GM12878 (cell line): ENCODE measurements around the gene NOS2. TPM values are rescaled to one million over a fixed set of nuclear protein-coding genes. Genes with fewer than 3 reads are reported as not detected.

Source experiments
- ATAC-seq: fragments of 200-7000 bp; cut with Tn5 transposase; 3 replicates; pipeline ENCODE4 v1.9.1; 2020; ENCODE audit warnings: mild to moderate bottlenecking, moderate library complexity
- Bru-seq: library from RNA; stranded (reverse); fragments of 400-500 nt; gene quantifications from one replicate; lab custom pipeline; 2021; lab: Mats Ljungman, UMichigan
- BruChase-seq, 2 experiments: library from RNA; stranded (reverse); fragments of 400-500 nt; gene quantifications; one replicate each; lab custom pipeline; 2021; lab: Mats Ljungman, UMichigan
- BruUV-seq: library from RNA; stranded (reverse); fragments of 400-500 nt; replicated peaks from 2 replicates; lab custom pipeline; 2021; lab: Mats Ljungman, UMichigan
- CTCF ChIA-PET: fragments of 300-600 bp; sonication (Branson Sonifier 250); formaldehyde crosslinking; extraction: SDS; loops from one replicate; lab custom pipeline; 2021; ENCODE audit warnings: inconsistent platforms; lab: Yijun Ruan, JAX
- POLR2A ChIA-PET: fragments of 350-600 bp; formaldehyde crosslinking; extraction: SDS; loops from one replicate; lab custom pipeline; 2021; ENCODE audit warnings: inconsistent platforms; lab: Charles Lee
- RAD21 ChIA-PET: fragments of 300-600 bp; sonication (Branson Sonifier 250); formaldehyde crosslinking; loops from one replicate; lab custom pipeline; 2023; ENCODE audit warnings: antibody characterized with exemption; ENCODE audit not compliant: unreplicated experiment; lab: Charles Lee
- SMC1A ChIA-PET: fragments of 300-600 bp; sonication (Branson Sonifier 250); formaldehyde crosslinking; loops from one replicate; lab custom pipeline; 2023; ENCODE audit not compliant: unreplicated experiment, uncharacterized antibody; lab: Charles Lee
- DNase-seq: peaks from one replicate; pipeline ENCODE4 v3.0.0-alpha.2; 2011; ENCODE audit warnings: low read depth, low spot score
- FAIRE-seq: peaks from 3 replicates; lab custom pipeline; 2011; peaks lifted over from hg19 to GRCh38; lab: Jason Lieb, UNC
- H2AFZ ChIP-seq: 2 replicates; pipeline ENCODE4 v1.6.0; 2011; ENCODE audit warnings: low read depth, low read length, control low read depth; ENCODE audit not compliant: control insufficient read depth
- H3K27ac ChIP-seq: 2 replicates; pipeline ENCODE4 v1.5.1; 2011; ENCODE audit warnings: control low read depth; ENCODE audit not compliant: control insufficient read depth, insufficient read depth
- H3K27me3 ChIP-seq, 2 experiments: replicated peaks in 1 of 2; 2 replicates each; pipeline versions ENCODE4 v1.6.0 to v1.6.1; 2011; ENCODE audit warnings: low read length in 1 of 2; ENCODE audit not compliant: control insufficient read depth in 2 of 2, insufficient read depth in 2 of 2
- H3K36me3 ChIP-seq, 2 experiments: 2 replicates each; pipeline ENCODE4 v1.5.1; 2011; ENCODE audit warnings: low read length in 1 of 2; ENCODE audit not compliant: control insufficient read depth in 2 of 2, insufficient read depth in 2 of 2
- H3K4me1 ChIP-seq: 2 replicates; pipeline ENCODE4 v1.6.1; 2011; ENCODE audit warnings: mild to moderate bottlenecking, low read length, moderate library complexity, mixed read lengths; ENCODE audit not compliant: control insufficient read depth, insufficient read depth
- H3K4me2 ChIP-seq: 2 replicates; pipeline ENCODE4 v1.6.0; 2011; ENCODE audit warnings: control low read depth; ENCODE audit not compliant: control insufficient read depth, insufficient read depth
- H3K4me3 ChIP-seq: fragments of 200-600 bp; sonication (generic); 2 replicates; pipeline ENCODE4 v1.5.1; 2016
- H3K79me2 ChIP-seq: 2 replicates; pipeline ENCODE4 v1.6.0; 2011; ENCODE audit warnings: low read length; ENCODE audit not compliant: control insufficient read depth, insufficient read depth
- H3K9ac ChIP-seq: 2 replicates; pipeline ENCODE4 v1.8.0; 2011; ENCODE audit warnings: low read length, control low read depth, mixed read lengths; ENCODE audit not compliant: control insufficient read depth, insufficient read depth
- H3K9me3 ChIP-seq: replicated peaks from 3 replicates; pipeline ENCODE4 v1.5.1; 2011; ENCODE audit warnings: mild to moderate bottlenecking, low read length; ENCODE audit not compliant: control insufficient read depth, insufficient read depth
- H4K20me1 ChIP-seq: 2 replicates; pipeline ENCODE4 v1.6.0; 2011; ENCODE audit not compliant: control insufficient read depth, insufficient read depth
- CHD4 ChIP-seq: fragments of 200-600 bp; sonication (generic); IDR thresholded peaks from 2 replicates; pipeline ENCODE4 v1.6.1; 2016; ENCODE audit warnings: mild to moderate bottlenecking
- IRF4 ChIP-seq: IDR thresholded peaks from 2 replicates; pipeline ENCODE4 v1.6.1; 2011; ENCODE audit warnings: low read depth, low read length
- NFIC ChIP-seq: IDR thresholded peaks from 2 replicates; pipeline ENCODE4 v1.6.1; 2012; ENCODE audit warnings: low read depth, mild to moderate bottlenecking, inconsistent platforms, low read length, moderate library complexity
- RB1 ChIP-seq: fragments of 450-650 bp; formaldehyde crosslinking; IDR thresholded peaks from 2 replicates; pipeline ENCODE4 v1.6.1; 2017; ENCODE audit warnings: mild to moderate bottlenecking, borderline replicate concordance
- SIN3A ChIP-seq: IDR thresholded peaks from 2 replicates; pipeline ENCODE4 v1.6.1; 2012; ENCODE audit warnings: low read depth, low read length, improper control_type of control experiment
- SMARCA5 ChIP-seq: fragments of 450-650 bp; IDR thresholded peaks from 2 replicates; pipeline ENCODE4 v1.6.1; 2017; ENCODE audit warnings: mild to moderate bottlenecking
- ZBTB11 ChIP-seq: fragments of 450-650 bp; formaldehyde crosslinking; IDR thresholded peaks from 2 replicates; pipeline ENCODE4 v1.5.0; 2022; ENCODE audit warnings: mild to moderate bottlenecking, missing genetic modification characterization
- WGBS: methylation state at CpG from one replicate; pipeline ENCODE4 v1.1.6; 2016; ENCODE audit warnings: low lambda C conversion rate; ENCODE audit not compliant: insufficient replicate concordance, insufficient coverage; ENCODE audit errors: missing lambda C conversion rate; 5-methylcytosine and 5-hydroxymethylcytosine counted together
- in situ Hi-C: fragments of 300-500 bp; cut with MboI; formaldehyde crosslinking; loops from 9 replicates; pipeline ENCODE4 v1.14.3; 2018; ENCODE audit warnings: mixed read lengths
- intact Hi-C: fragments of 100-400 bp; cut with micrococcal nuclease; formaldehyde crosslinking; loops from one replicate; pipeline ENCODE4 v1.14.2; 2022; ENCODE audit not compliant: unreplicated experiment
- long read RNA-seq, 2 experiments: library from polyadenylated mRNA; unstranded; transcript quantifications; one replicate each; pipeline ENCODE4 v2.0.0, GENCODE V29; 2019 to 2020
- polyA minus RNA-seq, 3 experiments: library from RNA; depleted of rRNA, polyadenylated mRNA; stranded (reverse); fragments of >200 nt; gene quantifications; 2 replicates each; pipeline ENCODE4 v1.2.3, GENCODE V29; 2011
- polyA plus RNA-seq, 11 experiments: library from polyadenylated mRNA; depleted of rRNA in 4 of 11; unstranded in 6 of 11; stranded (reverse) in 5 of 11; fragments of >200 nt; fragmentation: Nextera tagmentation in 4 of 11; fragmentation: Illumina TruSeq in 1 of 11; extraction: Ambion mirVana in 4 of 11; extraction: Trizol in 1 of 11; gene quantifications; 1 replicate in 1 of 11; 2 replicates in 10 of 11; pipeline versions ENCODE4 v1.2.1 to v1.2.3, GENCODE V29; 2011 to 2016; ENCODE audit warnings: inconsistent platforms in 2 of 11, missing spikeins in 2 of 11, low read depth in 1 of 11
- total RNA-seq, 4 experiments: library from RNA; depleted of rRNA in 3 of 4; stranded (reverse); fragments of >200 nt in 3 of 4; fragmentation: Illumina TruSeq in 1 of 4; extraction: Trizol in 1 of 4; gene quantifications; 2 replicates each; pipeline versions ENCODE4 v1.2.1 to v1.2.3, GENCODE V29; 2013 to 2021
- TF ChIP-seq, protein P1 (sequence below): IDR thresholded peaks from 2 replicates; pipeline ENCODE4 v1.6.1; 2012; ENCODE audit warnings: improper control_type of control experiment, low read depth, low read length; ENCODE audit not compliant: insufficient replicate concordance
- TF ChIP-seq, protein P2 (sequence below): IDR thresholded peaks from 2 replicates; pipeline ENCODE4 v1.6.1; 2011; ENCODE audit warnings: low read depth, low read length, improper control_type of control experiment, borderline replicate concordance

NOS2 gene
- total RNA-seq (2013; cell fraction: nucleolus; rRNA removed) = 0.40 and 0.59 TPM in 2 replicates
- total RNA-seq (2014; rRNA removed) = not detected in 2 replicates
- not detected in 2 replicates for total RNA-seq (2014; rRNA removed; fragmentation: Illumina TruSeq; extraction: Trizol)
- total RNA-seq (2021) = 0.05 and 0.08 TPM in 2 replicates
- polyA plus RNA-seq (2011; ENCODE audit: low read depth) = not detected
- polyA plus RNA-seq (2011; rRNA removed) = 0.01 and 0.03 TPM in 2 replicates
- polyA plus RNA-seq (2011; cell fraction: cytosol; rRNA removed) = 0.03 and 0.04 TPM in 2 replicates
- polyA plus RNA-seq (2011; cell fraction: nucleus; rRNA removed) = 0.06 and 0.25 TPM in 2 replicates
- 0.08 TPM in 1 of 2 replicates, not detected in the other for polyA plus RNA-seq (2012)
- 0.01 and 0.05 TPM in 2 replicates for polyA plus RNA-seq (2014; fragmentation: Illumina TruSeq; extraction: Trizol)
- not detected for polyA plus RNA-seq (2014; fragmentation: Nextera tagmentation; extraction: Ambion mirVana)
- polyA plus RNA-seq (2014; rRNA removed) = 0.03 TPM in 1 of 2 replicates, not detected in the other
- not detected for polyA plus RNA-seq (2016; fragmentation: Nextera tagmentation; extraction: Ambion mirVana)
- 0.07 and 0.15 TPM in 2 replicates for polyA minus RNA-seq (2011; rRNA and poly(A)+ RNA removed)
- not detected in 2 replicates for polyA minus RNA-seq (2011; cell fraction: cytosol; rRNA and poly(A)+ RNA removed)
- 0.12 TPM in 1 of 2 replicates, not detected in the other for polyA minus RNA-seq (2011; cell fraction: nucleus; rRNA and poly(A)+ RNA removed)
- Bru-seq, nascent RNA = percentile 22 among the genes with signal in this experiment
- BruChase-seq, experiment 1, labeled RNA remaining after a 6-hour chase = percentile 19 among the genes with signal in this experiment
- BruChase-seq, experiment 2, labeled RNA remaining after a 2-hour chase = percentile 15 among the genes with signal in this experiment
- long read RNA-seq, experiment 1 = 0 reads
- long read RNA-seq, experiment 2 = 0 reads

- BruUV-seq = no TSS peak
- no peaks in the 10 kb centered on the region for H3K79me2 ChIP-seq
- 11% methylated on average over 1 of the region's 1 CpG for WGBS
- CTCF ChIA-PET = interaction anchor here (1.0 to 20.6 kb wide), 4 partner anchors 40 to 93 kb away, joined by 3 to 664 read pairs (median 4); no protein-coding TSS in a partner anchor
- FAIRE-seq (no peak), ATAC-seq (no peak), DNase-seq (no peak)
- RAD21 ChIA-PET = interaction anchor here (10.3 kb wide), 1 partner anchor 82 kb away, joined by 439 read pairs; no protein-coding TSS in a partner anchor
- H4K20me1 ChIP-seq = no peaks in the 10 kb centered on the region
- no peak within 1 kb of the TSS for H3K4me3 ChIP-seq
- in situ Hi-C loops = no loop called here
- H3K27ac ChIP-seq = no peak within 1 kb of the TSS
- H3K36me3 ChIP-seq = no peaks in the 10 kb centered on the region
- H3K4me2 ChIP-seq = no peak within 1 kb of the TSS
- H2AFZ ChIP-seq = no peak within 1 kb of the TSS
- H3K4me1 ChIP-seq = no peaks in the 10 kb centered on the region; the same call in 1 of the 2 replicates
- no peaks in the 10 kb centered on the region; the same call in 2 of the 3 replicates for H3K9me3 ChIP-seq
- no peaks in the 10 kb centered on the region for H3K27me3 ChIP-seq
- intact Hi-C loops = no loop called here
- no peak within 1 kb of the TSS for H3K9ac ChIP-seq
- POLR2A ChIA-PET = interaction anchor here (0.8 kb wide), 1 partner anchor 21 kb away, joined by 3 read pairs; no protein-coding TSS in a partner anchor
- SMC1A ChIA-PET = interaction anchor here (1.3 to 4.9 kb wide), 3 partner anchors 8 to 451 kb away, joined by 3 to 45 read pairs (median 4); no protein-coding TSS in a partner anchor
- TF ChIP-seq, protein P1, sequence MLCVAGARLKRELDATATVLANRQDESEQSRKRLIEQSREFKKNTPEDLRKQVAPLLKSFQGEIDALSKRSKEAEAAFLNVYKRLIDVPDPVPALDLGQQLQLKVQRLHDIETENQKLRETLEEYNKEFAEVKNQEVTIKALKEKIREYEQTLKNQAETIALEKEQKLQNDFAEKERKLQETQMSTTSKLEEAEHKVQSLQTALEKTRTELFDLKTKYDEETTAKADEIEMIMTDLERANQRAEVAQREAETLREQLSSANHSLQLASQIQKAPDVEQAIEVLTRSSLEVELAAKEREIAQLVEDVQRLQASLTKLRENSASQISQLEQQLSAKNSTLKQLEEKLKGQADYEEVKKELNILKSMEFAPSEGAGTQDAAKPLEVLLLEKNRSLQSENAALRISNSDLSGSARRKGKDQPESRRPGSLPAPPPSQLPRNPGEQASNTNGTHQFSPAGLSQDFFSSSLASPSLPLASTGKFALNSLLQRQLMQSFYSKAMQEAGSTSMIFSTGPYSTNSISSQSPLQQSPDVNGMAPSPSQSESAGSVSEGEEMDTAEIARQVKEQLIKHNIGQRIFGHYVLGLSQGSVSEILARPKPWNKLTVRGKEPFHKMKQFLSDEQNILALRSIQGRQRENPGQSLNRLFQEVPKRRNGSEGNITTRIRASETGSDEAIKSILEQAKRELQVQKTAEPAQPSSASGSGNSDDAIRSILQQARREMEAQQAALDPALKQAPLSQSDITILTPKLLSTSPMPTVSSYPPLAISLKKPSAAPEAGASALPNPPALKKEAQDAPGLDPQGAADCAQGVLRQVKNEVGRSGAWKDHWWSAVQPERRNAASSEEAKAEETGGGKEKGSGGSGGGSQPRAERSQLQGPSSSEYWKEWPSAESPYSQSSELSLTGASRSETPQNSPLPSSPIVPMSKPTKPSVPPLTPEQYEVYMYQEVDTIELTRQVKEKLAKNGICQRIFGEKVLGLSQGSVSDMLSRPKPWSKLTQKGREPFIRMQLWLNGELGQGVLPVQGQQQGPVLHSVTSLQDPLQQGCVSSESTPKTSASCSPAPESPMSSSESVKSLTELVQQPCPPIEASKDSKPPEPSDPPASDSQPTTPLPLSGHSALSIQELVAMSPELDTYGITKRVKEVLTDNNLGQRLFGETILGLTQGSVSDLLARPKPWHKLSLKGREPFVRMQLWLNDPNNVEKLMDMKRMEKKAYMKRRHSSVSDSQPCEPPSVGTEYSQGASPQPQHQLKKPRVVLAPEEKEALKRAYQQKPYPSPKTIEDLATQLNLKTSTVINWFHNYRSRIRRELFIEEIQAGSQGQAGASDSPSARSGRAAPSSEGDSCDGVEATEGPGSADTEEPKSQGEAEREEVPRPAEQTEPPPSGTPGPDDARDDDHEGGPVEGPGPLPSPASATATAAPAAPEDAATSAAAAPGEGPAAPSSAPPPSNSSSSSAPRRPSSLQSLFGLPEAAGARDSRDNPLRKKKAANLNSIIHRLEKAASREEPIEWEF = no peak
- TF ChIP-seq IRF4 (no peak), SMARCA5 (no peak), CHD4 (no peak), SIN3A (no peak), RB1 (no peak), NFIC (no peak), ZBTB11 (CRISPR knock-in tag) (no peak)
- TF ChIP-seq, protein P2, sequence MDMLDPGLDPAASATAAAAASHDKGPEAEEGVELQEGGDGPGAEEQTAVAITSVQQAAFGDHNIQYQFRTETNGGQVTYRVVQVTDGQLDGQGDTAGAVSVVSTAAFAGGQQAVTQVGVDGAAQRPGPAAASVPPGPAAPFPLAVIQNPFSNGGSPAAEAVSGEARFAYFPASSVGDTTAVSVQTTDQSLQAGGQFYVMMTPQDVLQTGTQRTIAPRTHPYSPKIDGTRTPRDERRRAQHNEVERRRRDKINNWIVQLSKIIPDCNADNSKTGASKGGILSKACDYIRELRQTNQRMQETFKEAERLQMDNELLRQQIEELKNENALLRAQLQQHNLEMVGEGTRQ = no peak
These were observed at the start of gene NOS2 for GRCh38 chr17:27800522-27800921. Gene NOS2, minus strand, starts transcription at chr17:27800529. Its CDS starts 1,720 bp downstream, at chr17:27798809.
